Astrocyte (in vitro differentiated cells and primary cell): ENCODE data around the gene NT5C1B. TPM values are rescaled to one million over a fixed set of nuclear protein-coding genes. Genes with fewer than 3 reads are reported as not detected.

Experiments
- DNase-seq: peaks from one replicate; pipeline ENCODE4 v3.0.0-alpha.2; 2010; ENCODE audit warnings: low read depth
- FAIRE-seq: peaks from 2 replicates; lab custom pipeline; 2011; peaks lifted over from hg19 to GRCh38; lab: Jason Lieb, UNC
- H2AFZ ChIP-seq: 2 replicates; pipeline ENCODE4 v1.6.0; 2012; ENCODE audit warnings: low read depth, low read length, inconsistent platforms
- H3K27ac ChIP-seq: 2 replicates; pipeline ENCODE4 v1.5.1; 2011; ENCODE audit warnings: low read depth, low read length, inconsistent platforms
- H3K27me3 ChIP-seq: 2 replicates; pipeline ENCODE4 v1.6.0; 2011; ENCODE audit warnings: low read length, inconsistent platforms; ENCODE audit not compliant: insufficient read depth
- H3K36me3 ChIP-seq: 2 replicates; pipeline ENCODE4 v1.5.1; 2011; ENCODE audit warnings: low read length, inconsistent platforms; ENCODE audit not compliant: insufficient read depth
- H3K4me1 ChIP-seq: 2 replicates; pipeline ENCODE4 v1.5.1; 2011; ENCODE audit warnings: low read length, inconsistent platforms; ENCODE audit not compliant: insufficient read depth
- H3K4me2 ChIP-seq: 2 replicates; pipeline ENCODE4 v1.6.0; 2012; ENCODE audit warnings: low read length, inconsistent platforms
- H3K4me3 ChIP-seq: 2 replicates; pipeline ENCODE4 v1.5.1; 2011; ENCODE audit warnings: low read depth, mild to moderate bottlenecking, low read length, inconsistent platforms; ENCODE audit not compliant: insufficient read depth
- H3K79me2 ChIP-seq: 2 replicates; pipeline ENCODE4 v1.6.0; 2012; ENCODE audit warnings: mild to moderate bottlenecking, low read length, inconsistent platforms; ENCODE audit not compliant: insufficient read depth
- H3K9ac ChIP-seq: 2 replicates; pipeline ENCODE4 v1.6.0; 2012; ENCODE audit warnings: mild to moderate bottlenecking, low read length, inconsistent platforms
- H3K9me3 ChIP-seq: 2 replicates; pipeline ENCODE4 v1.5.1; 2012; ENCODE audit warnings: low read depth, mild to moderate bottlenecking, low read length, inconsistent platforms; ENCODE audit not compliant: insufficient read depth
- H4K20me1 ChIP-seq: 2 replicates; pipeline ENCODE4 v1.6.0; 2012; ENCODE audit warnings: low read length, inconsistent platforms; ENCODE audit not compliant: insufficient read depth
- H3K27ac Mint-ChIP-seq: one replicate; pipeline ENCODE4 v1.8.0; 2021; ENCODE audit warnings: mild to moderate bottlenecking, mixed read lengths; ENCODE audit not compliant: unreplicated experiment
- H3K27me3 Mint-ChIP-seq: one replicate; pipeline ENCODE4 v1.8.0; 2021; ENCODE audit warnings: low read depth, mixed read lengths; ENCODE audit not compliant: unreplicated experiment
- H3K36me3 Mint-ChIP-seq: one replicate; pipeline ENCODE4 v1.8.0; 2021; ENCODE audit warnings: low read depth, mixed read lengths; ENCODE audit not compliant: unreplicated experiment
- H3K4me1 Mint-ChIP-seq: one replicate; pipeline ENCODE4 v1.8.0; 2021; ENCODE audit warnings: low read depth, mixed read lengths; ENCODE audit not compliant: unreplicated experiment
- H3K4me3 Mint-ChIP-seq: one replicate; pipeline ENCODE4 v1.8.0; 2021; ENCODE audit warnings: mild to moderate bottlenecking, moderate library complexity, mixed read lengths; ENCODE audit not compliant: unreplicated experiment
- H3K9me3 Mint-ChIP-seq: one replicate; pipeline ENCODE4 v1.8.0; 2021; ENCODE audit warnings: mild to moderate bottlenecking, mixed read lengths; ENCODE audit not compliant: unreplicated experiment
- EZH2 ChIP-seq: IDR thresholded peaks from 2 replicates; pipeline ENCODE4 v1.6.1; 2012; ENCODE audit warnings: mild to moderate bottlenecking, low read length, inconsistent platforms; ENCODE audit not compliant: insufficient read depth
- total RNA-seq: library from RNA; stranded (reverse); gene quantifications from 2 replicates; pipeline ENCODE4 v1.2.1, GENCODE V29; 2021
- TF ChIP-seq, protein P1 (sequence below): IDR thresholded peaks from 2 replicates; pipeline ENCODE4 v1.5.1; 2011; ENCODE audit warnings: low read depth, mild to moderate bottlenecking, inconsistent platforms, low read length, moderate library complexity; ENCODE audit not compliant: insufficient read depth

Gene NT5C1B
- total RNA-seq, 1 donor from 2014 or later = not detected

GRCh38 chr2:18605115-18605514 lies 15.7 kb upstream of the NT5C1B start:
- H3K36me3 ChIP-seq = no peaks in the 10 kb centered on the region
- no peak overlapping the region for H2AFZ ChIP-seq
- no peak overlapping the region for H3K9ac ChIP-seq
- H3K79me2 ChIP-seq = no peaks in the 10 kb centered on the region
- Mint-ChIP-seq H3K4me3 (no peak overlapping the region), H3K36me3 (no peaks in the 10 kb centered on the region), H3K27me3 (no peaks in the 10 kb centered on the region), H3K4me1 (no peaks in the 10 kb centered on the region), H3K9me3 (no peaks in the 10 kb centered on the region), H3K27ac (no peak overlapping the region)
- DNase-seq (no peak), FAIRE-seq (no peak)
- no peak for TF ChIP-seq EZH2
- TF ChIP-seq, protein P1, sequence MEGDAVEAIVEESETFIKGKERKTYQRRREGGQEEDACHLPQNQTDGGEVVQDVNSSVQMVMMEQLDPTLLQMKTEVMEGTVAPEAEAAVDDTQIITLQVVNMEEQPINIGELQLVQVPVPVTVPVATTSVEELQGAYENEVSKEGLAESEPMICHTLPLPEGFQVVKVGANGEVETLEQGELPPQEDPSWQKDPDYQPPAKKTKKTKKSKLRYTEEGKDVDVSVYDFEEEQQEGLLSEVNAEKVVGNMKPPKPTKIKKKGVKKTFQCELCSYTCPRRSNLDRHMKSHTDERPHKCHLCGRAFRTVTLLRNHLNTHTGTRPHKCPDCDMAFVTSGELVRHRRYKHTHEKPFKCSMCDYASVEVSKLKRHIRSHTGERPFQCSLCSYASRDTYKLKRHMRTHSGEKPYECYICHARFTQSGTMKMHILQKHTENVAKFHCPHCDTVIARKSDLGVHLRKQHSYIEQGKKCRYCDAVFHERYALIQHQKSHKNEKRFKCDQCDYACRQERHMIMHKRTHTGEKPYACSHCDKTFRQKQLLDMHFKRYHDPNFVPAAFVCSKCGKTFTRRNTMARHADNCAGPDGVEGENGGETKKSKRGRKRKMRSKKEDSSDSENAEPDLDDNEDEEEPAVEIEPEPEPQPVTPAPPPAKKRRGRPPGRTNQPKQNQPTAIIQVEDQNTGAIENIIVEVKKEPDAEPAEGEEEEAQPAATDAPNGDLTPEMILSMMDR = no peak
- H4K20me1 ChIP-seq = no peaks in the 10 kb centered on the region
- H3K4me1 ChIP-seq = no peaks in the 10 kb centered on the region
- H3K4me2 ChIP-seq = no peak overlapping the region
- H3K4me3 ChIP-seq = no peak overlapping the region
- H3K27me3 ChIP-seq = no peaks in the 10 kb centered on the region
- H3K27ac ChIP-seq = no peak overlapping the region
- H3K9me3 ChIP-seq = no peaks in the 10 kb centered on the region

DNA sequence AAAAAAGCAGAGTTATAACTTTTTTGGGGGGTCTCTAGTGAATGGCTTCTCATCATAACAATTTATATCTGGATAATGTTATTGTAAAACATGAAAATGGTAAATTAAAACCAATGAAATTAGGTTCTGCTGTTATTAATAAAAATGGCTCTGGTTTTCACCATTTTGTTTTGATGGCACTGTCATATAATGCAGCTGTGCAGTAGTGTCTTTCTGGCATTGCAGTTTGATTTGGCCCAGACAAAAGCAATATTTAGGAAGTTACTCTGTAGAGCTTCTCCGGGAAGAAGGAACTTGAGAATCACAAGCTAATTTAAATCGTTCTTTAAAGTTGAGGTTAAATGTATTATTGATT lies 15.1 kb upstream of the NT5C1B start:
- Histone ChIP-seq H3K27ac (no peak overlapping the region), H3K4me3 (no peak overlapping the region), H3K79me2 (no peaks in the 10 kb centered on the region), H3K27me3 (no peaks in the 10 kb centered on the region), H3K9ac (no peak overlapping the region), H3K4me1 (no peaks in the 10 kb centered on the region), H2AFZ (no peak overlapping the region), H3K36me3 (no peaks in the 10 kb centered on the region), H3K4me2 (no peak overlapping the region), H4K20me1 (no peaks in the 10 kb centered on the region), H3K9me3 (no peaks in the 10 kb centered on the region)
- no peak overlapping the region for H3K27ac Mint-ChIP-seq
- no peak overlapping the region for H3K4me3 Mint-ChIP-seq
- no peaks in the 10 kb centered on the region for H3K27me3 Mint-ChIP-seq
- no peaks in the 10 kb centered on the region for H3K9me3 Mint-ChIP-seq
- TF ChIP-seq, protein P1 = no peak
- no peak for TF ChIP-seq EZH2
- H3K4me1 Mint-ChIP-seq = no peaks in the 10 kb centered on the region
- H3K36me3 Mint-ChIP-seq = no peaks in the 10 kb centered on the region
- no peak for FAIRE-seq
- DNase-seq = no peak

- Mint-ChIP-seq H3K4me3 (no peak overlapping the region), H3K27ac (no peak overlapping the region), H3K9me3 (no peaks in the 10 kb centered on the region), H3K36me3 (no peaks in the 10 kb centered on the region), H3K27me3 (no peaks in the 10 kb centered on the region), H3K4me1 (no peaks in the 10 kb centered on the region)
- Histone ChIP-seq H3K79me2 (no peaks in the 10 kb centered on the region), H3K27me3 (no peaks in the 10 kb centered on the region), H4K20me1 (no peaks in the 10 kb centered on the region), H3K9ac (no peak overlapping the region), H3K4me2 (no peak overlapping the region), H3K9me3 (no peaks in the 10 kb centered on the region), H3K4me1 (no peaks in the 10 kb centered on the region), H3K4me3 (no peak overlapping the region), H2AFZ (no peak overlapping the region), H3K27ac (no peak overlapping the region), H3K36me3 (no peaks in the 10 kb centered on the region)
- DNase-seq (no peak), FAIRE-seq (no peak)
- TF ChIP-seq, protein P1 = no peak
- TF ChIP-seq EZH2 = no peak
Measured at GRCh38 chr2:18603854-18604530, 14.6 kb upstream of the NT5C1B start.
